ENCODE data around the gene ITSN1. TPM values are rescaled to one million over a fixed set of nuclear protein-coding genes. Genes with fewer than 3 reads are reported as not detected.

ITSN1 gene
- total RNA-seq, 1 experiment from 2014 or later, result 42.6 TPM

GRCh38 chr21:33775100-33775828, 133.0 kb downstream of the ITSN1 start:
- Mint-ChIP-seq H3K4me3 (ENCODE audit: unreplicated experiment) (no peak overlapping the region), H3K36me3 (ENCODE audit: insufficient read depth, unreplicated experiment) (peaks cover 47% of the 10 kb centered on the region), H3K27ac (ENCODE audit: low read depth, unreplicated experiment) (no peak overlapping the region), H3K9me3 (ENCODE audit: unreplicated experiment) (peaks cover 21% of the 10 kb centered on the region), H3K4me1 (ENCODE audit: insufficient read depth, unreplicated experiment) (no peaks in the 10 kb centered on the region), H3K27me3 (ENCODE audit: insufficient read depth, unreplicated experiment) (no peaks in the 10 kb centered on the region)
- CTCF ChIA-PET, result no interaction called here
- intact Hi-C loops (cut with micrococcal nuclease), result no loop called here
- no TSS peak for BruUV-seq (replicated peaks)
- DNase-seq (ENCODE audit: unreplicated experiment), result no peak
- POLR2A ChIA-PET, result no interaction called here
- no peak for TF ChIP-seq CTCF (IDR thresholded peaks at IDR 0.05; ENCODE audit: unreplicated experiment)

GRCh38 chr21:33780631-33781030, 138.3 kb downstream of the ITSN1 start:
- Mint-ChIP-seq H3K9me3 (ENCODE audit: unreplicated experiment) (peaks cover 8% of the 10 kb centered on the region), H3K27me3 (ENCODE audit: insufficient read depth, unreplicated experiment) (no peaks in the 10 kb centered on the region), H3K4me1 (ENCODE audit: insufficient read depth, unreplicated experiment) (no peaks in the 10 kb centered on the region), H3K36me3 (ENCODE audit: insufficient read depth, unreplicated experiment) (peaks cover 28% of the 10 kb centered on the region), H3K27ac (ENCODE audit: low read depth, unreplicated experiment) (no peak overlapping the region), H3K4me3 (ENCODE audit: unreplicated experiment) (no peak overlapping the region)
- intact Hi-C loops (cut with micrococcal nuclease), result no loop called here
- BruUV-seq (replicated peaks), result no TSS peak
- TF ChIP-seq CTCF (IDR thresholded peaks at IDR 0.05; ENCODE audit: unreplicated experiment), result no peak
- ChIA-PET CTCF (interaction anchor here (1.0 kb wide), 1 partner anchor 174 kb away, joined by 3 read pairs; no protein-coding TSS in a partner anchor), POLR2A (interaction anchor here (0.7 to 1.5 kb wide), 2 partner anchors 97 to 562 kb away, joined by 3 read pairs; no protein-coding TSS in a partner anchor)
- DNase-seq (ENCODE audit: unreplicated experiment), result no peak

GRCh38 chr21:33781121-33781520, 138.8 kb downstream of the ITSN1 start:
- H3K4me3 Mint-ChIP-seq (ENCODE audit: unreplicated experiment), result no peak overlapping the region
- TF ChIP-seq CTCF (IDR thresholded peaks at IDR 0.05; ENCODE audit: unreplicated experiment), result no peak

GRCh38 chr21:33783187-33783979, 141.1 kb downstream of the ITSN1 start:
- TF ChIP-seq CTCF (IDR thresholded peaks at IDR 0.05; ENCODE audit: unreplicated experiment), result no peak
- no TSS peak for BruUV-seq (replicated peaks)
- Mint-ChIP-seq H3K36me3 (ENCODE audit: insufficient read depth, unreplicated experiment) (peaks cover 27% of the 10 kb centered on the region), H3K27me3 (ENCODE audit: insufficient read depth, unreplicated experiment) (no peaks in the 10 kb centered on the region), H3K27ac (ENCODE audit: low read depth, unreplicated experiment) (no peak overlapping the region), H3K9me3 (ENCODE audit: unreplicated experiment) (peaks cover 8% of the 10 kb centered on the region), H3K4me3 (ENCODE audit: unreplicated experiment) (no peak overlapping the region), H3K4me1 (ENCODE audit: insufficient read depth, unreplicated experiment) (no peaks in the 10 kb centered on the region)
- no peak for DNase-seq (ENCODE audit: unreplicated experiment)
- ChIA-PET CTCF (no interaction called here), POLR2A (interaction anchor here (0.9 kb wide), 1 partner anchor 22 kb away, joined by 3 read pairs; no protein-coding TSS in a partner anchor)
- intact Hi-C loops (cut with micrococcal nuclease), result no loop called here

More at GRCh38 chr21:33781121-33781520, 138.8 kb downstream of the ITSN1 start:
- Mint-ChIP-seq H3K27ac (ENCODE audit: low read depth, unreplicated experiment) (no peak overlapping the region), H3K4me1 (ENCODE audit: insufficient read depth, unreplicated experiment) (no peaks in the 10 kb centered on the region), H3K36me3 (ENCODE audit: insufficient read depth, unreplicated experiment) (peaks cover 28% of the 10 kb centered on the region), H3K9me3 (ENCODE audit: unreplicated experiment) (peaks cover 8% of the 10 kb centered on the region), H3K27me3 (ENCODE audit: insufficient read depth, unreplicated experiment) (no peaks in the 10 kb centered on the region)
- intact Hi-C loops (cut with micrococcal nuclease), result no loop called here
- CTCF ChIA-PET, result interaction anchor here (1.0 to 1.3 kb wide), 3 partner anchors 114 to 175 kb away, joined by 3 to 4 read pairs (median 3); no protein-coding TSS in a partner anchor
- no TSS peak for BruUV-seq (replicated peaks)
- POLR2A ChIA-PET, result interaction anchor here (1.5 kb wide), 1 partner anchor 98 kb away, joined by 3 read pairs; no protein-coding TSS in a partner anchor
- no peak for DNase-seq (ENCODE audit: unreplicated experiment)

Measured in MCF 10A (cell line).